Keratinocyte (primary cell): Measurements from ENCODE around the gene KRTAP5-3.

ENCODE experiments used
- EZH2 ChIP-seq: IDR thresholded peaks from one replicate; pipeline ENCODE4 v1.6.1; 2012; ENCODE audit warnings: inconsistent platforms, mild to moderate bottlenecking, low read length, moderate library complexity
- TF ChIP-seq, protein P1 (sequence below), 3 experiments: IDR thresholded peaks in 1 of 3; conservative IDR thresholded peaks in 1 of 3; optimal IDR thresholded peaks in 1 of 3; 2 replicates in 2 of 3; 3 replicates in 1 of 3; pipeline versions ENCODE3 to v1.5.1; 2011; ENCODE audit warnings: low read length in 3 of 3, mild to moderate bottlenecking in 3 of 3, moderate library complexity in 2 of 3, control low read depth in 1 of 3, inconsistent platforms in 1 of 3; ENCODE audit not compliant: insufficient read depth in 2 of 3; ENCODE audit errors: extremely low read depth in 1 of 3

- TF ChIP-seq, protein P1, sequence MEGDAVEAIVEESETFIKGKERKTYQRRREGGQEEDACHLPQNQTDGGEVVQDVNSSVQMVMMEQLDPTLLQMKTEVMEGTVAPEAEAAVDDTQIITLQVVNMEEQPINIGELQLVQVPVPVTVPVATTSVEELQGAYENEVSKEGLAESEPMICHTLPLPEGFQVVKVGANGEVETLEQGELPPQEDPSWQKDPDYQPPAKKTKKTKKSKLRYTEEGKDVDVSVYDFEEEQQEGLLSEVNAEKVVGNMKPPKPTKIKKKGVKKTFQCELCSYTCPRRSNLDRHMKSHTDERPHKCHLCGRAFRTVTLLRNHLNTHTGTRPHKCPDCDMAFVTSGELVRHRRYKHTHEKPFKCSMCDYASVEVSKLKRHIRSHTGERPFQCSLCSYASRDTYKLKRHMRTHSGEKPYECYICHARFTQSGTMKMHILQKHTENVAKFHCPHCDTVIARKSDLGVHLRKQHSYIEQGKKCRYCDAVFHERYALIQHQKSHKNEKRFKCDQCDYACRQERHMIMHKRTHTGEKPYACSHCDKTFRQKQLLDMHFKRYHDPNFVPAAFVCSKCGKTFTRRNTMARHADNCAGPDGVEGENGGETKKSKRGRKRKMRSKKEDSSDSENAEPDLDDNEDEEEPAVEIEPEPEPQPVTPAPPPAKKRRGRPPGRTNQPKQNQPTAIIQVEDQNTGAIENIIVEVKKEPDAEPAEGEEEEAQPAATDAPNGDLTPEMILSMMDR (optimal IDR thresholded peaks at IDR 0.05 in 1 of 3, IDR thresholded peaks at IDR 0.05 in 1 of 3, conservative IDR thresholded peaks at IDR 0.05 in 1 of 3; ENCODE audit: extremely low read depth in 1 of 3, insufficient read depth in 2 of 3, low read length in 3 of 3): no peak
- no peak for TF ChIP-seq EZH2
These were observed 45.7 kb downstream of the KRTAP5-3 start for GRCh38 chr11:1562469-1563148.
